ENCODE results near the gene TPRG1.
"Not testable (repeated sequence)": the region's sequence is repeated elsewhere in the genome, so short reads cannot be mapped to it uniquely, and the experiment has no call there.

The TPRG1 gene

DNA sequence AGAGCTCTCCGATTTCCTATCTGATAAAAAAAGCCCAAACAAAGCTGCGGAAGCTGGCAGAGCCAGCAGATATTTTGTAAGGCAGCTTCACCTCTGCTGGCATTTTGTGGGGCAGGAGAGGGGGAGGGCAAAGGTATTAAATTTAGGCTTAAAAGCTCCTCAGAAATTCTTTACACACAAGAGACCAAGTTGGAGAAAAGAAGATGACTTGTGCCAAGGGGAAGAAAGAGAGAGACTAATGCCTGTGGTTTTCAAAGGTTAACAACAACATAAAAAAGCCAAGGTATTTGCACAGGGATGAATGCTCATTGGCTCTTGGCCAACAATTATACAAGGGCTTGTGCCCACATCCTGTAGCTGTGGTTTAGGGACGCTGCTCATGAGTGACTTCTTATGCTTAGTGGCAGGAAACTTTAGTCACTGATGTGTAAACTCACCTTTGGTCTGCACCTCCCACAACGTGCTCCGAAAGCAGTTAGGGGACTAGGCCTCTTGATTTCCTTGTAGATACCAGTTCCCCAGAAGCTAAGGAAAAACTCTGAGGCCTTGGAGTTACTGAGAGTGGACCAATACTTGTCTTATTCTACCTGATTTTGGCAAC is 152.9 kb downstream of the TPRG1 start:
- Histone ChIP-seq H3K4me3 (ENCODE audit: low read depth, low read length) (no peak overlapping the region), H3K27me3 (ENCODE audit: control insufficient read depth, insufficient read depth, low read length) (no peaks in the 10 kb centered on the region), H3K36me3 (ENCODE audit: control insufficient read depth, insufficient read depth, low read length) (no peaks in the 10 kb centered on the region)

GRCh38 chr3:189325454-189325853 is 153.7 kb downstream of the TPRG1 start:
- Histone ChIP-seq H3K36me3 (ENCODE audit: control insufficient read depth, insufficient read depth, low read length) (no peaks in the 10 kb centered on the region), H3K27me3 (ENCODE audit: control insufficient read depth, insufficient read depth, low read length) (no peaks in the 10 kb centered on the region), H3K4me1 (ENCODE audit: control insufficient read depth, insufficient read depth, low read length) (no peaks in the 10 kb centered on the region), H3K4me3 (ENCODE audit: low read depth, low read length) (no peak overlapping the region), H3K9me3 (ENCODE audit: control insufficient read depth, insufficient read depth, low read length) (no peaks in the 10 kb centered on the region), H3K9ac (ENCODE audit: low read depth, low read length) (no peak overlapping the region)

More for the DNA sequence above, 152.9 kb downstream of the TPRG1 start:
- no peaks in the 10 kb centered on the region for H3K9me3 ChIP-seq (ENCODE audit: control insufficient read depth, insufficient read depth, low read length)
- H3K4me1 ChIP-seq (ENCODE audit: control insufficient read depth, insufficient read depth, low read length) = no peaks in the 10 kb centered on the region
- no peak overlapping the region for H3K9ac ChIP-seq (ENCODE audit: low read depth, low read length)

DNA sequence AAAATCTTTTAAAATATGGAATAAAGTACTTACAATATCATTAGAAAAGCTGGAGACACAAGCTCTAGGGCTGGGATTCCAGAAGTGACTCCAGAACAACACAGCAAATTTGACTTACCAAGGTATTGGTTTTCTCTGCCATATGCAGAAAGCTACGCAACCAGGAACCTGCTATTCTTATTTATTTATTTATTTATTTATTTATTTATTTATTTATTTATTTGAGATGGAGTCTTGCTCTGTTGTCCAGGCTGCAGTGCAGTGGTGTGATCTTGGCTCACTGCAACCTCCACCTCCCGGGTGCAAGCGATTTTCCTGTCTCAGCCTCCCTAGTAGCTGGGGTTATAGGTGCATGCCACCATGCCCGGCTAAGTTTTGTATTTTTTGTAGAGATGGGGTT is 157.9 kb downstream of the TPRG1 start:
- H3K27me3 ChIP-seq (ENCODE audit: control insufficient read depth, insufficient read depth, low read length); H3K4me1 ChIP-seq (ENCODE audit: control insufficient read depth, insufficient read depth, low read length); H3K9me3 ChIP-seq (ENCODE audit: control insufficient read depth, insufficient read depth, low read length); H3K9ac ChIP-seq (ENCODE audit: low read depth, low read length); H3K4me3 ChIP-seq (ENCODE audit: low read depth, low read length); H3K36me3 ChIP-seq (ENCODE audit: control insufficient read depth, insufficient read depth, low read length): not testable (repeated sequence)

- H3K27me3 ChIP-seq (ENCODE audit: control insufficient read depth, insufficient read depth, low read length) = no peaks in the 10 kb centered on the region
- no peak overlapping the region for H3K9ac ChIP-seq (ENCODE audit: low read depth, low read length)
- H3K4me3 ChIP-seq (ENCODE audit: low read depth, low read length) = no peak overlapping the region
- H3K4me1 ChIP-seq (ENCODE audit: control insufficient read depth, insufficient read depth, low read length) = no peaks in the 10 kb centered on the region
- no peaks in the 10 kb centered on the region for H3K9me3 ChIP-seq (ENCODE audit: control insufficient read depth, insufficient read depth, low read length)
- no peaks in the 10 kb centered on the region for H3K36me3 ChIP-seq (ENCODE audit: control insufficient read depth, insufficient read depth, low read length)
Observed at GRCh38 chr3:189330066-189330465, 158.3 kb downstream of the TPRG1 start.

DNA sequence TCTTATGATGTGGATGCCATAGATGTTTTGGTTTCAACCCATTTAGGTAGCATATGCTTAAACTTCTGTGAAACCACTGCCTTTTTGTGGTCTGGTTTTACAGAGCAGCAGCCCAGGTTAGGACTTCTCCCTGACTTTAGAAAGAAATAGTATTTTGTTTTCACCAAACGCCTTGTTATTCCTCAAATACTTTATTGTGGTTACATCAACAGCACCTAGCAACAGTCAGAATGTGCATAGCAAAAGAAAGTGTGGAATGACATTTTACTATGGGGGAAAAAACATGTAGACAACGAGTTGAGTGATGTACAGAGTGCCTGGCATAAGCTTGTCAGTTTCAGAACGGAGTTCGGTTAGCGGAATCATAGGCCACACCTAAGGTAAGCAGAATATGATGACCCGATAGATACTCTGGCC is 159.2 kb downstream of the TPRG1 start:
- Histone ChIP-seq H3K4me1 (ENCODE audit: control insufficient read depth, insufficient read depth, low read length) (no peaks in the 10 kb centered on the region), H3K36me3 (ENCODE audit: control insufficient read depth, insufficient read depth, low read length) (no peaks in the 10 kb centered on the region), H3K27me3 (ENCODE audit: control insufficient read depth, insufficient read depth, low read length) (no peaks in the 10 kb centered on the region), H3K9ac (ENCODE audit: low read depth, low read length) (no peak overlapping the region), H3K4me3 (ENCODE audit: low read depth, low read length) (no peak overlapping the region), H3K9me3 (ENCODE audit: control insufficient read depth, insufficient read depth, low read length) (no peaks in the 10 kb centered on the region)

- no peak overlapping the region for H3K4me3 ChIP-seq (ENCODE audit: low read depth, low read length)
- H3K9me3 ChIP-seq (ENCODE audit: control insufficient read depth, insufficient read depth, low read length) = no peaks in the 10 kb centered on the region
- no peaks in the 10 kb centered on the region for H3K4me1 ChIP-seq (ENCODE audit: control insufficient read depth, insufficient read depth, low read length)
- H3K27me3 ChIP-seq (ENCODE audit: control insufficient read depth, insufficient read depth, low read length) = no peaks in the 10 kb centered on the region
- H3K36me3 ChIP-seq (ENCODE audit: control insufficient read depth, insufficient read depth, low read length) = no peaks in the 10 kb centered on the region
- no peak overlapping the region for H3K9ac ChIP-seq (ENCODE audit: low read depth, low read length)
Observed at GRCh38 chr3:189334064-189334920, 162.5 kb downstream of the TPRG1 start.

DNA sequence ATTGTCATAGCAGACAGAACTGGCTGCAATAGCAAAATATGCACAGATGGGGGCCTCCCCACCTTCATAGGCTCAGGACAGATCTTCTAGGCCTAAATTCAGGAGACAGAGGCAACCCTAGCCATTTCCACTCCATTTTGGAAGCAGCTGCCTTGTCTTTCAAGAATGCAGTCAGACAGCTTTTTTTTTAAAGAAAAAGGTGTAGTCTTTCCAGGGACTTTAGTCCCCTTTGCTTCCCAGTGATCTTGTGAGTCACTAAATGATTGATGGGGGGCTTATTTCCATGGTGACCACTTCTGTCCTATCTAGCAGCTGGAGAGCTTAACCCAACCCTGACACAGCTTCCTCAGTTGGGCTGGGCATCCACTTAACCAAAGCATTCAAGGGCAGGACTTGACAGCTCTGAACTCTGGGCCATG is 165.9 kb downstream of the TPRG1 start:
- Histone ChIP-seq H3K27me3 (ENCODE audit: control insufficient read depth, insufficient read depth, low read length) (no peaks in the 10 kb centered on the region), H3K36me3 (ENCODE audit: control insufficient read depth, insufficient read depth, low read length) (no peaks in the 10 kb centered on the region), H3K9me3 (ENCODE audit: control insufficient read depth, insufficient read depth, low read length) (no peaks in the 10 kb centered on the region), H3K9ac (ENCODE audit: low read depth, low read length) (no peak overlapping the region), H3K4me1 (ENCODE audit: control insufficient read depth, insufficient read depth, low read length) (no peaks in the 10 kb centered on the region), H3K4me3 (ENCODE audit: low read depth, low read length) (no peak overlapping the region)

DNA sequence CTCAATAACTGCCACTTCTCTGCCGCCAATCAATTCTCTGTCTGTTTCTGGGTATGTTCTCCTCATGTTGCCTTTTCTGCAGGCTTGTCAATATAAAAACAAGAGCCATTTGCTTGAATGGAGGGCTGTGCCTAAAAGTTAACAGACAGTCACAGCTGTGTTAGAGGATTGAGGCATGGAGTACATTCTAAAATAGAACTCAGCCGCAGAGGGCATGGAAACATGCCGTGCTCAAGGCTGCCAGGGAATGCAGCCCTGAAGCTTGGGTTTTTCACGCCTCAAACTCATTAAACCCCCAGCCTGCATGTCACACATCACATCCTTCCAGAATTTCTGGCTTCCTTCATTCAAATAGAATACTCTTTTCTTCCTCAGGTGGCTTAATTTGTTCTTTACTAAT is 166.6 kb downstream of the TPRG1 start:
- no peaks in the 10 kb centered on the region for H3K36me3 ChIP-seq (ENCODE audit: control insufficient read depth, insufficient read depth, low read length)
- H3K9me3 ChIP-seq (ENCODE audit: control insufficient read depth, insufficient read depth, low read length) = no peaks in the 10 kb centered on the region
- H3K4me3 ChIP-seq (ENCODE audit: low read depth, low read length) = no peak overlapping the region
- no peaks in the 10 kb centered on the region for H3K4me1 ChIP-seq (ENCODE audit: control insufficient read depth, insufficient read depth, low read length)
- no peak overlapping the region for H3K9ac ChIP-seq (ENCODE audit: low read depth, low read length)
- peaks cover 3% of the 10 kb centered on the region for H3K27me3 ChIP-seq (ENCODE audit: control insufficient read depth, insufficient read depth, low read length)

DNA sequence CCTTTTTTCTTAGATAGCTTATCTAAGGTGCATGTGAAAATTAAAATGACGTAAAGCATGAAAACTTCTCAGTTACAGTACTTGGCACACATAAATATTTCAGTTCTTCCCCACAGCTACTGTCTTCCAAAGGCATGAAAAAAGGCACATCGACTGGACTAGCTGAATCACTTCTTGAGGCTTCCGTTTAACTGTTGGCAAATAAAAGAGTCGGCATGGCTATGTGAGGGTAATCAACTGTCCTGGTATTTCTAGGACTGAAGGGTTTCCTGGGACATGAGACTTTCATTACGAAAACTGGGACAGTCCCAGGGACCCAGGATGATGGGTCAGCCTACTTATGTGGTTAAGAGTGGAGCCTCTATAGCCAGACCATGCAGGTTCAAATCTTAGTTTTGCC is 168.2 kb downstream of the TPRG1 start:
- H3K27me3 ChIP-seq (ENCODE audit: control insufficient read depth, insufficient read depth, low read length) = peaks cover 4% of the 10 kb centered on the region
- H3K4me1 ChIP-seq (ENCODE audit: control insufficient read depth, insufficient read depth, low read length) = no peaks in the 10 kb centered on the region
- H3K9me3 ChIP-seq (ENCODE audit: control insufficient read depth, insufficient read depth, low read length) = no peaks in the 10 kb centered on the region
- H3K36me3 ChIP-seq (ENCODE audit: control insufficient read depth, insufficient read depth, low read length) = no peaks in the 10 kb centered on the region
- H3K4me3 ChIP-seq (ENCODE audit: low read depth, low read length) = no peak overlapping the region
- no peak overlapping the region for H3K9ac ChIP-seq (ENCODE audit: low read depth, low read length)

GRCh38 chr3:189340680-189341460 is 169.1 kb downstream of the TPRG1 start:
- Histone ChIP-seq H3K9ac (ENCODE audit: low read depth, low read length) (no peak overlapping the region), H3K36me3 (ENCODE audit: control insufficient read depth, insufficient read depth, low read length) (no peaks in the 10 kb centered on the region), H3K9me3 (ENCODE audit: control insufficient read depth, insufficient read depth, low read length) (no peaks in the 10 kb centered on the region), H3K4me1 (ENCODE audit: control insufficient read depth, insufficient read depth, low read length) (no peaks in the 10 kb centered on the region), H3K4me3 (ENCODE audit: low read depth, low read length) (no peak overlapping the region), H3K27me3 (ENCODE audit: control insufficient read depth, insufficient read depth, low read length) (peaks cover 4% of the 10 kb centered on the region)

GRCh38 chr3:189342811-189343210 is 171.0 kb downstream of the TPRG1 start:
- no peak overlapping the region for H3K9ac ChIP-seq (ENCODE audit: low read depth, low read length)
- H3K9me3 ChIP-seq (ENCODE audit: control insufficient read depth, insufficient read depth, low read length) = no peaks in the 10 kb centered on the region
- no peaks in the 10 kb centered on the region for H3K36me3 ChIP-seq (ENCODE audit: control insufficient read depth, insufficient read depth, low read length)
- no peaks in the 10 kb centered on the region for H3K4me1 ChIP-seq (ENCODE audit: control insufficient read depth, insufficient read depth, low read length)
- H3K27me3 ChIP-seq (ENCODE audit: control insufficient read depth, insufficient read depth, low read length) = peaks cover 4% of the 10 kb centered on the region
- no peak overlapping the region for H3K4me3 ChIP-seq (ENCODE audit: low read depth, low read length)
